GM23248 (cell line): Measurements from ENCODE around the gene TMEM178B.

Experiments used
- EZH2 ChIP-seq: fragments of 200-600 bp; sonication (generic); IDR thresholded peaks from 2 replicates; pipeline ENCODE4 v1.6.1; 2018; ENCODE audit warnings: antibody characterized with exemption, mild to moderate bottlenecking; ENCODE audit not compliant: insufficient read depth, poor library complexity, severe bottlenecking
- EZH2phosphoT487 ChIP-seq: fragments of 200-600 bp; sonication (generic); IDR thresholded peaks from 2 replicates; pipeline ENCODE4 v1.6.1; 2018; ENCODE audit warnings: antibody characterized with exemption, moderate library complexity, mild to moderate bottlenecking, low read depth; ENCODE audit not compliant: insufficient read depth

DNA sequence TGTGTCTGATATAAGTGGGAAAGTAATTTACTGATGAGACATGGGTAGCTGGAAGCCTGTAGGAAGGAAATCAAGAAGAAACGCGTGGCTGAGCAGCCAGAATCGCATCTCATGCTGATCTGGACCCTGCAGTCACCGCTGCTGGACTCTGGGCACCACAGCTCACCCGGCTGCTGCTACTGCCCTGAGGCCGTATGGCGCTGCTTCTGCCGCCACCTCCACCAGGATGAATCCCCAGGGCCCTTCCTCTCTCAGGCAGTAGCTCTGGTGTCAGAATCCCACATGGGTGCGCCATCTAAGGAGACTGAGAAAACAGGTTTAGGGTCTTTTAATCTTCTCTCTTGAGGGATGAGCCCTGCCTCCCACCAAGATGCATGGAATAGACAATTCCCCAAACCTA, 407.1 kb downstream of the TMEM178B start:
- TF ChIP-seq EZH2 (no peak), EZH2phosphoT487 (no peak)
